PC-3 (cell line): Measurements from ENCODE around the gene SPSB3. TPM values are rescaled to one million over a fixed set of nuclear protein-coding genes. Genes with fewer than 3 reads are reported as not detected.
A peak's percentile ranks its signal among the peaks of the same experiment; 100 is the strongest.

ENCODE experiments used
- ATAC-seq: fragments of 200-7000 bp; cut with Tn5 transposase; 2 replicates; pipeline ENCODE4 v1.9.1; 2020; ENCODE audit warnings: mild to moderate bottlenecking, moderate library complexity
- BruUV-seq: library from RNA; stranded (reverse); fragments of 400-500 nt; replicated peaks from 2 replicates; lab custom pipeline; 2021; lab: Mats Ljungman, UMichigan
- CTCF ChIA-PET: fragments of 300-600 bp; sonication (Branson Sonifier 250); formaldehyde crosslinking; loops from one replicate; lab custom pipeline; 2022; ENCODE audit warnings: antibody characterized with exemption; lab: Charles Lee
- POLR2A ChIA-PET: fragments of 300-600 bp; sonication (Branson Sonifier 250); formaldehyde crosslinking; loops from one replicate; lab custom pipeline; 2022; ENCODE audit warnings: antibody characterized with exemption; ENCODE audit not compliant: unreplicated experiment; lab: Charles Lee
- DNase-seq: peaks from one replicate; pipeline ENCODE4 v3.0.0-alpha.2; 2015
- H2AFZ ChIP-seq: fragments of 300-600 bp; sonication (generic); 2 replicates; pipeline ENCODE4 v1.6.0; 2016; ENCODE audit warnings: antibody characterized with exemption, low read length
- H3F3A ChIP-seq: fragments of 300-600 bp; sonication (generic); one replicate; pipeline ENCODE4 v1.6.0; 2017; ENCODE audit warnings: antibody characterized with exemption, low read length, control low read depth, mild to moderate bottlenecking; ENCODE audit not compliant: unreplicated experiment
- H3K27ac ChIP-seq: fragments of 300-600 bp; sonication (generic); 2 replicates; pipeline ENCODE4 v1.5.1; 2016; ENCODE audit warnings: mild to moderate bottlenecking, low read length
- H3K27me3 ChIP-seq: fragments of 300-600 bp; sonication (generic); 2 replicates; pipeline ENCODE4 v1.6.1; 2016; ENCODE audit warnings: low read length, mixed read lengths
- H3K36me3 ChIP-seq: fragments of 300-600 bp; sonication (generic); 2 replicates; pipeline ENCODE4 v1.6.1; 2016; ENCODE audit warnings: low read depth, mixed run types, low read length, mixed read lengths
- H3K4me1 ChIP-seq: fragments of 300-600 bp; sonication (generic); 2 replicates; pipeline ENCODE4 v1.5.1; 2016; ENCODE audit warnings: low read length; ENCODE audit not compliant: insufficient read depth
- H3K4me2 ChIP-seq: fragments of 300-600 bp; sonication (generic); 2 replicates; pipeline ENCODE4 v1.6.0; 2016; ENCODE audit warnings: low read length
- H3K4me3 ChIP-seq: fragments of 300-600 bp; sonication (generic); 2 replicates; pipeline ENCODE4 v1.5.1; 2016; ENCODE audit warnings: mild to moderate bottlenecking, low read length, mixed read lengths
- H3K79me2 ChIP-seq: fragments of 300-600 bp; sonication (generic); 2 replicates; pipeline ENCODE4 v1.6.1; 2017; ENCODE audit warnings: low read length, mixed read lengths
- H3K9ac ChIP-seq: fragments of 300-600 bp; sonication (generic); 2 replicates; pipeline ENCODE4 v1.6.0; 2016; ENCODE audit warnings: mild to moderate bottlenecking, low read length
- H3K9me2 ChIP-seq: fragments of 300-600 bp; sonication (generic); replicated peaks from 2 replicates; pipeline ENCODE4 v1.6.1; 2016; ENCODE audit warnings: mixed run types, low read length, mixed read lengths
- H3K9me3 ChIP-seq: fragments of 300-600 bp; sonication (generic); 2 replicates; pipeline ENCODE4 v1.6.1; 2016; ENCODE audit warnings: low read length, mixed read lengths
- H4K20me1 ChIP-seq: fragments of 300-600 bp; sonication (generic); 2 replicates; pipeline ENCODE4 v1.6.1; 2016; ENCODE audit warnings: low read length, mixed read lengths
- EZH2 ChIP-seq: fragments of 300-600 bp; sonication (generic); IDR thresholded peaks from one replicate; pipeline ENCODE4 v1.6.1; 2017; ENCODE audit warnings: antibody characterized with exemption, mild to moderate bottlenecking, low read length; ENCODE audit not compliant: unreplicated experiment
- EZH2phosphoT487 ChIP-seq: fragments of 300-600 bp; sonication (generic); IDR thresholded peaks from 2 replicates; pipeline ENCODE4 v1.6.1; 2018; ENCODE audit warnings: mild to moderate bottlenecking, antibody characterized with exemption, low read length, borderline replicate concordance
- intact Hi-C: fragments of 100-400 bp; cut with micrococcal nuclease; formaldehyde crosslinking; loops from 2 replicates; pipeline ENCODE4 v1.9.0; 2023
- total RNA-seq: library from RNA; depleted of rRNA; stranded (reverse); fragments of >200 nt; gene quantifications from 2 replicates; pipeline ENCODE4 v1.2.3, GENCODE V29; 2014
- TF ChIP-seq, protein P1 (sequence below): fragments of 300-600 bp; sonication (generic); conservative IDR thresholded peaks from 2 replicates; pipeline ENCODE4 v1.5.1; 2017; ENCODE audit warnings: antibody characterized with exemption, low read depth, mild to moderate bottlenecking, low read length

The SPSB3 gene
- total RNA-seq, 1 experiment from 2014 or later: 27.4 TPM

- H4K20me1 ChIP-seq: no peaks in the 10 kb centered on the region
- DNase-seq (no peak), ATAC-seq (no peak)
- peaks cover 38% of the 10 kb centered on the region for H3K79me2 ChIP-seq
- no peaks in the 10 kb centered on the region for H3K27me3 ChIP-seq
- H2AFZ ChIP-seq: no peak overlapping the region
- TF ChIP-seq, protein P1, sequence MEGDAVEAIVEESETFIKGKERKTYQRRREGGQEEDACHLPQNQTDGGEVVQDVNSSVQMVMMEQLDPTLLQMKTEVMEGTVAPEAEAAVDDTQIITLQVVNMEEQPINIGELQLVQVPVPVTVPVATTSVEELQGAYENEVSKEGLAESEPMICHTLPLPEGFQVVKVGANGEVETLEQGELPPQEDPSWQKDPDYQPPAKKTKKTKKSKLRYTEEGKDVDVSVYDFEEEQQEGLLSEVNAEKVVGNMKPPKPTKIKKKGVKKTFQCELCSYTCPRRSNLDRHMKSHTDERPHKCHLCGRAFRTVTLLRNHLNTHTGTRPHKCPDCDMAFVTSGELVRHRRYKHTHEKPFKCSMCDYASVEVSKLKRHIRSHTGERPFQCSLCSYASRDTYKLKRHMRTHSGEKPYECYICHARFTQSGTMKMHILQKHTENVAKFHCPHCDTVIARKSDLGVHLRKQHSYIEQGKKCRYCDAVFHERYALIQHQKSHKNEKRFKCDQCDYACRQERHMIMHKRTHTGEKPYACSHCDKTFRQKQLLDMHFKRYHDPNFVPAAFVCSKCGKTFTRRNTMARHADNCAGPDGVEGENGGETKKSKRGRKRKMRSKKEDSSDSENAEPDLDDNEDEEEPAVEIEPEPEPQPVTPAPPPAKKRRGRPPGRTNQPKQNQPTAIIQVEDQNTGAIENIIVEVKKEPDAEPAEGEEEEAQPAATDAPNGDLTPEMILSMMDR: no peak
- no peak for TF ChIP-seq EZH2phosphoT487
- TF ChIP-seq EZH2: no peak
- H3K27ac ChIP-seq: no peak overlapping the region
- no peaks in the 10 kb centered on the region for H3K9me2 ChIP-seq
- H3K4me2 ChIP-seq: no peak overlapping the region
- no peak overlapping the region for H3K9ac ChIP-seq
- intact Hi-C loops: no loop called here
- H3F3A ChIP-seq: no peaks in the 10 kb centered on the region
- ChIA-PET POLR2A (no interaction called here), CTCF (no interaction called here)
- no peak overlapping the region for H3K4me3 ChIP-seq
- peaks cover 11% of the 10 kb centered on the region; the same call in 1 of the 2 replicates for H3K4me1 ChIP-seq
- TSS peak; percentile 52 for BruUV-seq
- H3K36me3 ChIP-seq: no peaks in the 10 kb centered on the region
- no peaks in the 10 kb centered on the region for H3K9me3 ChIP-seq
Measured at GRCh38 chr16:1779741-1780676, 2.4 kb downstream of the SPSB3 start.

GRCh38 chr16:1779234-1779701, 3.1 kb downstream of the SPSB3 start:
- Histone ChIP-seq H3K27ac (no peak overlapping the region), H3K4me2 (no peak overlapping the region), H3K36me3 (no peaks in the 10 kb centered on the region), H3K79me2 (peaks cover 38% of the 10 kb centered on the region), H3K9me3 (no peaks in the 10 kb centered on the region), H4K20me1 (peaks cover 3% of the 10 kb centered on the region; the same call in 1 of the 2 replicates), H3K4me3 (no peak overlapping the region), H3K27me3 (no peaks in the 10 kb centered on the region), H2AFZ (no peak overlapping the region), H3K4me1 (peaks cover 15% of the 10 kb centered on the region; the same call in 1 of the 2 replicates), H3K9me2 (no peaks in the 10 kb centered on the region), H3F3A (no peaks in the 10 kb centered on the region), H3K9ac (no peak overlapping the region)
- ChIA-PET POLR2A (no interaction called here), CTCF (no interaction called here)
- TF ChIP-seq EZH2phosphoT487 (no peak), EZH2 (no peak)
- TF ChIP-seq, protein P1: no peak
- BruUV-seq: no TSS peak
- DNase-seq (no peak), ATAC-seq (no peak)
- intact Hi-C loops: no loop called here
